ENCODE results near the gene CAMK1D. TPM values are rescaled to one million over a fixed set of nuclear protein-coding genes. Genes with fewer than 3 reads are reported as not detected.
A peak's percentile ranks its signal among the peaks of the same experiment; 100 is the strongest.

CAMK1D gene
- total RNA-seq, 1 donor from 2014 or later: 14.0 TPM

- no peak for DNase-seq
Measured at GRCh38 chr10:12561307-12561706, 212.0 kb downstream of the CAMK1D start.

DNA sequence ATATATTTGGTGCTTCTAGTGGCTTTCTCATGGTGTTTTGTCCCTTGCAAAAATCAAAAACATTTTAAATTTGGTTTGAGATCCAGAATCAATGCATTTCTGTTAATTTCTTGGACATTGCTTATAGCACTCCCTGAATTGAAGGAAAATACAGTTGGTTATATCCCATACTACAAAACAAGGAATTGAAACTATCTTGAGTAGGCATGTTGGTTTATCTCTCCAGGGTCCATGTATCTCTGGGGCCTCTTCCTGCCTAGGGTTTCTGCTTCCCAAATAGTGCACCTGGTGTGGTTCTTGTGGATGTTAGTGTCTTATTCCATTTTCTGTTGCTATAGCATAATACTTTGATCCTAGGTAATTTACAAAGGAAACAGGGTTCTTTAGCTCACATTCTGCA lies 212.4 kb downstream of the CAMK1D start:
- no peak for DNase-seq

DNA sequence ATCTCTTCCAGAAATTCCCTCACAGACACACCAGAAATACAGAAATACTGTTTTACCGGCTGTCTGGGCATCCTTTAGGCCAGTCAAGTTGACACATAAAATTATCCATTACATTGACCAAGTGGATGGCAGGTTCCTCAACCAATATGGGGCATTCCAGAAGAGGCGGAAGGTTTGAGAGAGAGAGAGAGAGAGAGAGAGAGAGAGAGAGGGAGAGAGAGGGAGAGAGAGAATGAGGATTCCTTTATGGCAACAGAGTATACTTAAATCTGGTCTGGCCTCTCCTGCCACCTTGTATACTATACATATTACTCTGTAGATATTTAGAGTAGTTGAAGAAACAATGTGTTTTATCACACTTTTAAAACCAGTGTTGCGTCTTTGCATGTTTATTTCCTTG lies 214.1 kb downstream of the CAMK1D start:
- DNase-seq: no peak

- DNase-seq: no peak
Measured at GRCh38 chr10:12564173-12564572, 214.8 kb downstream of the CAMK1D start.

- DNase-seq: peak; percentile 56
Measured at GRCh38 chr10:12566161-12567115, 217.1 kb downstream of the CAMK1D start.

DNA sequence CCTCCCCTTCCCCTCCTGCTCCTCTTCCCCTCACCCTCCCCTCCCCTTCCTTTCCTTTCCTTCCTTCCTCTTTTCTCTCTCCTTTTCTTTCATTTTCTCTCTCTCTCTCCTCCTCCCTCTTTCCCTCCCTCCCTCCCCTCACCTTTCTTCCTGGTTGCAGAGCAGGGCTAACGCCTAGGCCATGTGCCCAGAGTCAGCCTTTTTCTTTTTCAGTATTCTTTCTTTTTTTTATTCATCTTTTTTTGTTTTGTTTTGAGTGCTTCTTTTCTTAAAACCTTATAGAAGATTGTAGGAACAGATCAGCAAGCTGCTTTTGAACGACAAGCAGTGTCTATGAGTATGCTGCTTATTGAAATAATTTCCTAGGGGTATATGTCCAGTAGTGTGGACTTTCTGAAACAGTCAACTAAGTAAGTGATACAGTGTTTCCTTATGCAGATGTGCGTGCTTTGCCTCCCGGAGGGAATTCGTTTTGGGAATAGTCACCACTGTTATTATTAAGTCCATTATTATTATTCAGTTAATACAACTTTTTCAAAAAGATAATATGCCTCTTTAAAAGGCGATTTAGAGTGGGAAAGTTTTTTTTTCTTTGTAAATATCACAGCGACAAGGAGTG lies 219.2 kb downstream of the CAMK1D start:
- DNase-seq: no peak

GRCh38 chr10:12572281-12572680 lies 222.9 kb downstream of the CAMK1D start:
- DNase-seq: no peak

DNA sequence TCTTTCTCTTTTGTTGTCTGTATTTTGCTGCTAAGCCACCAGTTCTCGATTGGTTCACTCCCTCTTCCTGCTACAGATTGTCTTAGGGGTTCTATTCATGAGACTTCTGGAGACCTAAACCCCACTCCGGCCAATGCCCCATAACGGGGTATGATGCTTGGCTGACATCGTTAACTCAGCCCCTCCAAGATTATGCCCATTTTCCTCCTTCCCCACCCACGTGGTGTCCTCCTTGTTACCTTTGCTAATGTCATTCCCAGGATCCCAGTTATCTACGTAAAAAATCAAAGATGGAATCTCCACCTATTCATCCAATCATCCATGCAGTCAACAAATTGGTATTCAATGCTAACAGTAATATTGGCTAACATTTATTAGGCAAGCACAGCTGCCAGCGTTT lies 228.3 kb downstream of the CAMK1D start:
- DNase-seq: no peak

- DNase-seq: peak; percentile 24
Measured at GRCh38 chr10:12579954-12580858, 230.9 kb downstream of the CAMK1D start.

- DNase-seq: no peak
Measured at GRCh38 chr10:12583891-12584595, 234.7 kb downstream of the CAMK1D start.

- DNase-seq: no peak
Measured at GRCh38 chr10:12586741-12587140, 237.4 kb downstream of the CAMK1D start.

DNA sequence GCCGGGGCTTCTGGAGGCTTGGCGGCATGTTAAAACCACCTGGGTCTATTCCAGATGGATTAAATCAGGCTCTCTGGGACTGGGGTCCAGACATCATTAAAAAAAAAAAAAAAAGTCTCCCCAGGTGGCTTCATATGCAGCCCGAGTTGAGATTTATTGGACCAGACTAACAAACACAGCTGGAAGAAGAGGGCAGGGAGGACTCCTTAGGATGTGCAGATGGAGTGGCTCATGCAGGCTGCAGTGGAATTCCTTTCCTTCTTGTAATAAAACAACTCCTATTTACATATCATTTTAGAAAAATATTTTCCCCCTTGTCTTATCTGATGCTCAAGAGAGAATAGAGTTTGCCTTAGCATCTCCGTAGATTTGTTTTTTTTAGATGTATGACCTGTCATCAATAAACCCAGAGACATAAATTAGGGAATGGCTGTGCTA lies 238.1 kb downstream of the CAMK1D start:
- DNase-seq: peak; percentile 40

GRCh38 chr10:12588091-12588860 lies 238.9 kb downstream of the CAMK1D start:
- no peak for DNase-seq

DNA sequence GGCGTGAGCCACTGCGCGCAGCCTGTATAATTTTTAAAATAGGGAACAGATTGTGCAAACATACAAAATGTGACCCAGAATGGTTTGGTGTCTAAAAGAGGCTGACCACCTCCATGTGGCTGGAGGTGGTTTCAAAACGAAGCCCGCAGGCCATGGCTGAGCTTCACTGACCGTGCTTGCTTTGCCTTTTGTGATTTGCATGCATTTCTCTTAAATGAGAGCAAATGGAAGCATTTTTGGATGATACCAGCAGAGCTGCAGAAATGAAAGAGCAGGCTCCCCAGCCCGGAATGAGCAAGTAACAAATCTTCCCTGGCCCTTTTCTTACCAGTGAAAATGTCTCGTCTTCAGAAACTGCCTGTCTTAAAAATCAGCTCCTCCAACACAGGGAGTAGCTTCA lies 239.9 kb downstream of the CAMK1D start:
- DNase-seq: no peak

- DNase-seq: no peak
Measured at GRCh38 chr10:12589791-12590190, 240.4 kb downstream of the CAMK1D start.

DNA sequence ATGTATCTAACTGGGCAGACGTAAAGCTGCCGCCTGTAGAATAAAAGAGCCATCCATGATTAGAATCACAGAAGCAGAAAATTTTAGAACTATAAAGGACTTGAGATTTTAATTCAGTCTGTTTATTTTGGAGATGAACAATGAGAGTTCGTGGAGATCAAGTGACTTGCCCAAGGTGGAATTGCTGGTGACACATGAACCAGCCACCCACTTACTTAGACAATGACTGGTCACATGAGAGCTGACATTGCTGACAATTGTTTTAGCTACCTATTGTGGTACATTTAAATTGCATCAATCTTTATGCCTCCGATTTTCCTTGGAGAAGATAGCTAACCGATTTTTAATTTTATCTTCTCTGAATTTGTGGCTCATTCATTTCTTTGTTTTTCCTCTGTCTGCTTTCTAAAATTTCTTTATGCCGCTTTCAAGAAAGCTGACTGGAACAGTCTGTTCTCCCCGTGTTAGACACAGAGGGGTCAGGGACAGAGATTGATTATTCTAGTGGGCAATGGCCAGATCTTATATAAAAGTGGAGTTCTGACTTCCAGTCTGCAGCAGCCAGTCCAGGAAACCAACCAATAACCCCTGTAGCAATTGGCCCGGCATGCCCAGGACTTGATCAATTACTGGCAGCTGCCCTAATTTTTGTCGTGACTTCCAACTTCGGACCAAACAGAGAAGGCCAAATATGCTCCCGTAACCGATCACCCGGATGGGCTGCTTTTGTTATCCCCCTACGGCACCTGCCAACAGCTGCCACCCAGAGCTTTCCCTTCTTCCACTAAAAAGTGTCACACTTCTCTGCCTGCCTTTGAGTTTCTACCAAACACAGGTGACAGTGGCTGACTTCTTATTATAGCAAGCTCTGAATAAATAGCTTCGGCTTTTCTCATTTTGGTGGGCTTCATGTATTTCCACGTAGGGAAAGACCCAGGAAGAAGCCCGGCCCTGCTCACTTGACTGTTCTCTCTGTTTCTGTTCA lies 241.6 kb downstream of the CAMK1D start:
- DNase-seq: no peak

- DNase-seq: no peak
Measured at GRCh38 chr10:12592967-12593366, 243.6 kb downstream of the CAMK1D start.

GRCh38 chr10:12594448-12594944 lies 245.1 kb downstream of the CAMK1D start:
- peak; percentile 38 for DNase-seq

GRCh38 chr10:12595936-12596576 lies 246.7 kb downstream of the CAMK1D start:
- DNase-seq: no peak
